Activated CD4-positive, alpha-beta T cell treated with anti-CD3 and anti-CD28 coated beads, Interleukin-2, amount 10 ng/mL, durations not matched to agents 7 days and 5 days (primary cell): ENCODE measurements around the gene FCN3. TPM values are rescaled to one million over a fixed set of nuclear protein-coding genes. Genes with fewer than 3 reads are reported as not detected.

Experiments used
- CTCF ChIA-PET: fragments of 350-600 bp; sonication (Branson Sonifier 250); formaldehyde crosslinking; loops from one replicate; lab custom pipeline; 2021; ENCODE audit warnings: antibody characterized with exemption; lab: Charles Lee
- POLR2A ChIA-PET: fragments of 350-600 bp; sonication (Branson Sonifier 250); formaldehyde crosslinking; loops from one replicate; lab custom pipeline; 2021; ENCODE audit warnings: antibody characterized with exemption; lab: Charles Lee
- DNase-seq: peaks from one replicate; pipeline ENCODE4 v3.0.0-alpha.2; 2020
- H3K27ac Mint-ChIP-seq: one replicate; pipeline ENCODE4 v1.8.0; 2021; ENCODE audit warnings: mild to moderate bottlenecking, moderate library complexity, mixed read lengths
- H3K27me3 Mint-ChIP-seq: one replicate; pipeline ENCODE4 v1.8.0; 2021; ENCODE audit warnings: mixed read lengths
- H3K36me3 Mint-ChIP-seq: one replicate; pipeline ENCODE4 v1.8.0; 2021; ENCODE audit warnings: low read depth, mixed read lengths
- H3K4me1 Mint-ChIP-seq: one replicate; pipeline ENCODE4 v1.8.0; 2021; ENCODE audit warnings: mixed read lengths
- H3K4me3 Mint-ChIP-seq: one replicate; pipeline ENCODE4 v1.8.0; 2021; ENCODE audit warnings: mild to moderate bottlenecking, moderate library complexity, mixed read lengths
- H3K9me3 Mint-ChIP-seq: one replicate; pipeline ENCODE4 v1.8.0; 2021; ENCODE audit warnings: mixed read lengths
- total RNA-seq, 2 experiments: library from RNA; stranded (reverse); gene quantifications; one replicate each; pipeline ENCODE4 v1.2.3, GENCODE V29; 2021

FCN3 gene
- total RNA-seq, 2 experiments from 2014 or later, result not detected

DNA sequence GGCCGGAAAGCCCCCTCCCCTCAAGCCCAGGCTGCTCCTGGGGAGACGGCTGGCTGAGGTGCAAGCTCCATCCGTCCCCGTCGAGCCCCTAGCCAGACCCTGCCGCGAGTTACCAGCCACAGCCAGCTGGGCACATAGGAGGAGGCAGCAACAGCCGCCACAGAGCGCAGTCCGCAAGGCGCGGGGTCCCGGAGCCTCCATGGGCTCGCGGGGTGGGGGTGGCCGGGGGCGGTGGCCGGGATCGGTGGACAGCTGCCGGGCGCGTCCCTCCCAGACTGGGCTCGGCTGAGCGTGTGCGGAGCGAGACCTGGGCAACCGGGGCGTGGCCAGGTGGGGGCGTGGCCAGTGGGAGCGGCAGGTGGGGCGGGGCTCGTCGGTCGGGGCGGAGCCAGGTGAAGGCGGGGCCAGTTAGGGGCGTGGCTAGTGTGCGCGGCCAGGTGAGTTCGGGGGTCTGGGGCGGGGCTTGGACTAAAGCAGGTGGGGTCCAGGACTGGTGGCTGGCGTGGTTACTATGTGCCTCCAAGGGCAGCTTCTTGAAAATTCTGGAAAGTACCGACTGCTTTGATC lies 8.5 kb upstream of the FCN3 start, which contains the start of gene CD164L2:
Gene CD164L2, minus strand, starts transcription at position 295 of the 567 bp plus-strand sequence. Its CDS starts 94 bp downstream, at position 201.
- Mint-ChIP-seq H3K27ac (peak within 1 kb of the TSS; percentile 64), H3K4me3 (no peak within 1 kb of the TSS), H3K36me3 (no peaks in the 10 kb centered on the region), H3K4me1 (no peaks in the 10 kb centered on the region), H3K9me3 (no peaks in the 10 kb centered on the region), H3K27me3 (peaks cover 9% of the 10 kb centered on the region)
- CTCF ChIA-PET, result interaction anchor here (0.5 to 2.4 kb wide), 9 partner anchors 11 to 884 kb away, joined by 3 to 8 read pairs (median 6); partner anchors contain the start of gene MAP3K6
- DNase-seq, result peak; percentile 39
- POLR2A ChIA-PET, result no interaction called here

DNA sequence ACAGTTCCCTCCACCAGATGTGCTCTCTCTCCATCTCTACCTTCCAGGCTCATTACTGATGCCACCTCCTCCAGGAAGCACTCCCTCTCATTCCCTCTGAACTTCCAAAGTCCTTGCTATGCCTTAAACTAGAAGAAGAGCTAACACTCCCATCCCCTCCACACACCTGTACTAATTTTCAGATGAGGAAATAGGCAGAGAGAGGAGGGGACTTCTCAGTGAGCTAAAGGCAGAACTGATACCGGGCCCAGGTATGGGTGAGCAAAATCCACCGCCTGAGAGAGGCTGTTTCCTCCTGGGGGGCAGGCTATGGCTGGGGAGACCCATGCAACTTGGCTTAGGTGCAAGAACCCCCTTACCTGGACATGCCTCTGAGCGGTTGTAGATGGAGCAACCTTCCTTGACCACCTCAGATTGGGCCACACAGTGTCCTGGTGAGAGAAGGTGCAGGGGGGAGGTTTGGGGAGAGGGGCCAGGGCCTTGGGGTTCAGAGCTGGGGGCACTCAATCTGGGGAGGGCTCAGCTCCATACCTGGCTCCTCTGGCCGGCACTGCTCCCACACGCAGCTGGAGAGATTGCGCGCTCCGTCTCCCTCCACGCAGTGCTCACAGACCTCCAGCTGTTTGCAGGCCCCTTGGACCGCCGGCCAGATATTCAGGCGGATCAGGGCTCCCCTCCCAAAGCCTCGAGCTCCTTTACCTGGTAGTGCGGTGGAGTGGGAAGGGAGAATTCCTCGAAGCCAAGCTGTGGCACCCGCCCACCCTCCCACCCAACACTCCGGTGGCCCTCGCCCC lies 7.5 kb upstream of the FCN3 start:
- Mint-ChIP-seq H3K36me3 (no peaks in the 10 kb centered on the region), H3K9me3 (no peaks in the 10 kb centered on the region), H3K4me1 (no peaks in the 10 kb centered on the region), H3K27ac (no peak overlapping the region), H3K4me3 (no peak overlapping the region), H3K27me3 (peaks cover 9% of the 10 kb centered on the region)
- DNase-seq, result no peak
- POLR2A ChIA-PET, result no interaction called here
- CTCF ChIA-PET, result interaction anchor here (0.5 to 2.4 kb wide), 9 partner anchors 10 to 349 kb away, joined by 3 to 8 read pairs (median 6); partner anchors contain the start of gene MAP3K6

DNA sequence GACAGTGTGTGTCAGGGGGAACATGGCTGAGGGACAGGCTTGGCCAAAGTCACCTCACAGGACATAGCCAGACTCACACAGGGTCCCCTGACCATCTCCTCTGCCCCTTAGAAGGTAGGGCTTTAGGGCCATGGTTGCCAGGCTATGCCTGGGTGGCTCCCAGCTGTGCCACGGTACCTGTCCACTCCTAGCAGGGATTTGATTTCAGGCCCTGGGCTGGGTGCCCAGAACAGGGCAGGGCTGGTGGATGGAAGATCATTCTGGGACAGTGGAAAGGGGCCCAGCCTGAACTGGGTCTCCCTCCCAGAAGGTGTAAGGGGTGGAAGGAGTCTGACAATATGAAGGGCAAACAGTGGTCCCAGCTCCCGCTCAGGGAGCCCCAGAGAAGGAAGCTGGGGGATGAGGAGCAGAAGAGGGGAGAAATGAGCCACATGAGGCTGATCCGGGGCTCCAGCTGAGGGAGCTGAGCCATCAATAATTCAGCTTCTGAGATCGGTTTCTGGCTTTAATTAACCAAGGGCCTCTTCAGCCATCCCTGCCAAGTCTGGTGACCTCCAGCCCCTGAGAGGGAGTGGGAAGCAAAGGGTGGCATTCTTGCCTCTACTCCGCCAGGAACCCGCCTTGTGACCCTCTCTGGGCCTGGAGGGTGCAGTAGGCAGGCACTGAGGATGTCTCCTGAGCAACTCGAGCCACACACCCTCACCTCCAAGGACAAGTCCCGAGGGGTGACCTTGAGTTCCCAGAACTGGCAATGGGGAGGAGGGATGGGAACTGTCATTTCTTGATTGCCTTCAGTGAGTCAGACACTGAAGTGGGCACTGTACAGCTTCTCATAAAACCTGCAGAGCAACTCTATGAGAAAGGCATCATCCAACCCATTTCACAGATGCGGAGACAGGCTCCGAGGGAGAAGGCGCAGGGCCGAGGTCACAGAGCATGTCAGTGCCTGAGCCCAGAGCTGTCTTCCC lies 6.4 kb upstream of the FCN3 start:
- POLR2A ChIA-PET, result no interaction called here
- H3K4me1 Mint-ChIP-seq, result no peaks in the 10 kb centered on the region
- H3K27me3 Mint-ChIP-seq, result peaks cover 4% of the 10 kb centered on the region
- H3K9me3 Mint-ChIP-seq, result no peaks in the 10 kb centered on the region
- no peak for DNase-seq
- no peak overlapping the region for H3K27ac Mint-ChIP-seq
- no peaks in the 10 kb centered on the region for H3K36me3 Mint-ChIP-seq
- H3K4me3 Mint-ChIP-seq, result no peak overlapping the region
- CTCF ChIA-PET, result interaction anchor here (1.8 to 2.4 kb wide), 5 partner anchors 14 to 85 kb away, joined by 5 to 8 read pairs (median 7); partner anchors contain the start of gene MAP3K6

DNA sequence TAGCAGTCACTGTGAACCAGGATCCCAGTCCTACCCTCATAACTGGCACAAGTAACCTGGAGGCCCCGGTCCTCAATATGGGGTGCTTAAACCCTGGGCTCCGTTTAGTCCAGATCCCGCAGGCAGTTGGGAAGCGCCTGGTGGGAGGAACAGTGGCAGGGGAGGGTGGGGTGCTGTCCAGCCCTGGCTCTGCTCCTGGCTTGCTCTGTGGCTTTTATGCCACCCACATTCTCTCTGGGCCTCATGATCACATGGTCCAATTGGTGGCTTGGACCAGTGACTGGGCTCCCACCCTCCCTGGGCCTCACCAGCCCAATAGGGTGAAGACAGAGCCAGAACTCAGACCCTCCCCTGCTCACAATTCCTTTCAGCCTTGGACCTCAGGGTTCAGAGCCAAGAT lies 5.6 kb upstream of the FCN3 start:
- H3K4me1 Mint-ChIP-seq, result no peaks in the 10 kb centered on the region
- POLR2A ChIA-PET, result no interaction called here

DNA sequence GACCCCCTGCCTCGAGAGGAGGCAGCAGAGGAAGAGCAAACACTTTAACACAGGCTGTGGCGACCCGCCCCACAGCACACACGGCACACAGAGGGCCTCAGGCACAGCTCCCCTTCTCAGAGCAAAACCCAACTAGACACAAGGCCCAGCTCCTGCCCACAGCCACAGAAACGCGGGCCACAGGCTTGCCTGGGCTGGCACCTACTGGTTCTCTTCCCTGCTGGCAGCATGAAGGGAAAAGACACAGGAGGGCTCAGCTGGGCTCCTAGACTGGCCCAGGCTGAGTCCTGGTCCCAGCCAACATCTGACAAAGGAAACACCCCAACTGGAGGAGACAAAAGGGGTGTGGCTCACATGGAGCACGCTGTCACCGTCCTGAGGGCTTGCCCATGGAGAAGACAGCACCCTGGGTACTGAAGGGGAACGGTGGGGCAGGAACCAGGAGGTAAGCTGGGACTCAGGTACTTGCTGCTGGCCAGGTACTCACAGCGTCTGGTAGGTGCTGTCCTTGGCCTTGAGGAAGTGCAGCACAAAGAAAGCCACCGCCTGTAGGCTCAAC lies 5.0 kb upstream of the FCN3 start:
- ChIA-PET POLR2A (no interaction called here), CTCF (interaction anchor here (0.7 to 2.1 kb wide), 3 partner anchors 8 to 22 kb away, joined by 3 to 5 read pairs (median 4); partner anchors contain the start of gene MAP3K6)
- DNase-seq, result no peak
- no peak overlapping the region for H3K27ac Mint-ChIP-seq
- H3K36me3 Mint-ChIP-seq, result no peaks in the 10 kb centered on the region
- no peaks in the 10 kb centered on the region for H3K9me3 Mint-ChIP-seq
- no peaks in the 10 kb centered on the region for H3K4me1 Mint-ChIP-seq
- H3K4me3 Mint-ChIP-seq, result no peak overlapping the region
- peaks cover 5% of the 10 kb centered on the region for H3K27me3 Mint-ChIP-seq

More for the DNA sequence above, 5.6 kb upstream of the FCN3 start:
- no peak overlapping the region for H3K4me3 Mint-ChIP-seq
- CTCF ChIA-PET, result interaction anchor here (2.1 kb wide), 1 partner anchor 23 kb away, joined by 5 read pairs; no protein-coding TSS in a partner anchor
- no peaks in the 10 kb centered on the region for H3K9me3 Mint-ChIP-seq
- no peak for DNase-seq
- peaks cover 5% of the 10 kb centered on the region for H3K27me3 Mint-ChIP-seq
- no peaks in the 10 kb centered on the region for H3K36me3 Mint-ChIP-seq
- no peak overlapping the region for H3K27ac Mint-ChIP-seq

DNA sequence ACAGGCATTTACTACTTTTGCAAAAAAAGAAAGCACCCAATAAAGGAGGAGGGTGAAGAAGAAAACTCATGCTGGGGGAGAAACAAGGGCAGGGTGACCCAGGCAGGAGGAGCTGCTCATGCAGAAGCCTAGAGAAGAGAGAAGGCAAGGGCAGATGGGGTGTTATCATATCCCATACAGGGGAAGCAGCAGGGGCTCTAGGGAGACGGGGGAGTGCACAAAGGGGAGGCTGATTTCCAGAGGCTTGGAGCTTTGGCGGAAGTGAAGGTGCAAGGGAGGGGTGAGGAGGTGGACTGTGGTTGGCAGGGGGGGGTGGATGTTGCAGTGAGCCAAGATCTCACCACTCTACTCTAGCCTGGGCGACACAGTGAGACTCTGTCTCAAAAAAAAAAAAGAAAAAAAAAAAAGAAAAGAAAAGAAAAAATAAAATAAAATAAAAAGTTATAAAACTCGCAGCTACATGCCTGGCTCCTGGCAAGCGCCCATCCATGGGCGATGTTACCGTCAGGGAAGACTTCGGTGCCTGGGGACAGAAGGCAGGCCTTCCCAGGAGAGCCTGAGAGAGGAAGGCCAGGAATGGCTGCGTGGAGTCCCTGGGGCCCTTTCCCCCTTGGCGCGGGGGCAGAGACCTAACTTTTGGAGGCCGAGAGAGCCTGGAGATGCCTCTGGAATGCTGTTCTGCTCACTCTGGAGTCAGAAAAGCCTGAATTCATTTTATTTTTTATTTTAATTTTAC lies 3.3 kb upstream of the FCN3 start:
- no peak overlapping the region for H3K27ac Mint-ChIP-seq

DNA sequence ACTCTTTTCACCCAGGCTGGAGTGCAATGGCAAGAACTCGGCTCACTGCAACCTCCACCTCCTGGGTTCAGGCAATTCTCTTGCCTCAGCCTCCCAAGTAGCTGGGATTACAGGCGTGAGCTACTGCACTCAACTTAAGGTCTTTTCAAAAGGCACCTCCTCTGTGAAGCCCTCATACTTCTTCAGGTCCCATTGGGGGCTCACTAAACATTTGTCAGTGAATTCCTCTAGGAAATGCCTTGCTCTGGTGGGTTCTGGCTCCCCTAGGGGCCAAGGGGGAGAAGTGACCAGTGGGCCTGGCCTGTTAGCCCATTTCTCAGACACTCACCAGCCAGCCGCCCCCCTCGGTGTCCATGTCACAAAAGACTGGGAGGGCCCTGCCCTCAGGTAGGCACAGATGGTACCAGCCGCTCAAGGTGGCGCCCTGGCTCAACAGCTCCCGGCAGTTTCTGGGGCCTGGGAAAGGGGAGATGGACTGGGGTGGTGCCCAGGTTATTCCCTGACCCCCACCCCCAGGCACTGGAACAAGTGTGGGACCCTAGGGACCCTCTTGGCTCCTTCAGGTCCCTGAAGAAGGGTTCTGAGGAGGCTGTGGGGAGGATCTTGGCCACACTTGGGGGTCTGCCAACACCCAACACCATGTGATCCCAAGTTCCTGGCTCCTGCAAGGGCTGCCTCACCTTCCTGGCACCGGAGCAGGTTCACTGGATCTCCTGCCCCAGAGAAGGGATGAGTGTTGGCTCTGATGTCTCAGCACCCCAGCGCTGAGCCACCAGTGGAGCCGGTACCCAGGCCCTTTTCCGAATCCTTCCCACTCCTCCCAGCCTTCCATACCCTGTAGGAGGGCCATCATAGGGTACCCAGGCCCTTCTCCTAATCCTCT lies 1.6 kb downstream of the FCN3 start:
- POLR2A ChIA-PET, result no interaction called here
- no peaks in the 10 kb centered on the region for H3K36me3 Mint-ChIP-seq
- peaks cover 2% of the 10 kb centered on the region for H3K27me3 Mint-ChIP-seq
- no peak overlapping the region for H3K4me3 Mint-ChIP-seq
- peaks cover 18% of the 10 kb centered on the region for H3K4me1 Mint-ChIP-seq
- peak overlapping the region; percentile 11 for H3K27ac Mint-ChIP-seq
- CTCF ChIA-PET, result interaction anchor here (1.1 to 2.3 kb wide), 3 partner anchors 10 to 41 kb away, joined by 3 to 6 read pairs (median 4); partner anchors contain the start of gene CD164L2
- DNase-seq, result no peak
- no peaks in the 10 kb centered on the region for H3K9me3 Mint-ChIP-seq

More for the DNA sequence above, 3.3 kb upstream of the FCN3 start:
- POLR2A ChIA-PET, result no interaction called here
- CTCF ChIA-PET, result interaction anchor here (0.6 to 1.9 kb wide), 6 partner anchors 10 to 78 kb away, joined by 3 to 5 read pairs (median 4); partner anchors contain the start of gene MAP3K6
- Mint-ChIP-seq H3K9me3 (no peaks in the 10 kb centered on the region), H3K36me3 (no peaks in the 10 kb centered on the region), H3K27me3 (peaks cover 5% of the 10 kb centered on the region), H3K4me1 (no peaks in the 10 kb centered on the region), H3K4me3 (no peak overlapping the region)
- no peak for DNase-seq

DNA sequence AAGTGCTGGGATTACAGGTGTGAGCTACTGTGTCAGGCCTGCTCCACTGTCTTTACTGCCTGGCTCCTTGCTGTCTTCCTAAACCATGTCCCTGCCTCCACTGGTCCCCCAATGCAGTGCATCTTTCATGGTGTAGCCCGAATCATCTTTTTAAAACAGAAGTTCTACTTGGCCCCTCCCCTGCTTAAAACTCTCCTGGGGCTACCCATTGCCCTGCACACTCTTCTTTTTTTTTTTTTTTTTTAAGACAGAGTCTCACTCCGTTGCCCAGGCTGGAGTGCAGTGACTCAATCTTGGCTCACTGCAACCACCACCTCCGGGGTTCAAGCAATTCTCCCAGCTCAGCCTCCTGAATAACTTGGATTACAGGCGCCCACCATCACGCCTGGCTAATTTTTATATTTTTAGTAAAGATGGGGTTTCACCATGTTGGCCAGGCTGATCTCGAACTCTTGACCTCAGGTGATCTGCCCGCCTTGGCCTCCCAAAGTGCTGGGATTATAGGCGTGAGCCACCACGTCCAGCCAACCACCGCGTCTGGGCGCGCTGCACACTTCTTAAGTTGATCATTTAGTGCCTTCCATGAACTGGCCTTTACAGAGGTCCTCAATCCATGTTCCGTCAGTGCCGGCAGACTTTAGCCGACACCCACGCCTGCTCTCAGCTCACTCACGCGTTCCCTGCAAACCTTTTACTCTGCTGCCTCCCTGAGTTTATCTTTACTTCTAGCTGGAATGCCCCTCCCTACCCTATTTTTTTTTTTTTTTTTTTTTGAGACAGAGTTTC lies 2.4 kb downstream of the FCN3 start:
- ChIA-PET POLR2A (no interaction called here), CTCF (interaction anchor here (1.1 to 2.3 kb wide), 4 partner anchors 10 to 40 kb away, joined by 3 to 6 read pairs (median 4); partner anchors contain the start of gene CD164L2)
- peaks cover 24% of the 10 kb centered on the region for H3K4me1 Mint-ChIP-seq
- DNase-seq, result no peak
- H3K9me3 Mint-ChIP-seq, result no peaks in the 10 kb centered on the region
- no peak overlapping the region for H3K4me3 Mint-ChIP-seq
- H3K27ac Mint-ChIP-seq, result no peak overlapping the region
- no peaks in the 10 kb centered on the region for H3K36me3 Mint-ChIP-seq
- peaks cover 2% of the 10 kb centered on the region for H3K27me3 Mint-ChIP-seq

DNA sequence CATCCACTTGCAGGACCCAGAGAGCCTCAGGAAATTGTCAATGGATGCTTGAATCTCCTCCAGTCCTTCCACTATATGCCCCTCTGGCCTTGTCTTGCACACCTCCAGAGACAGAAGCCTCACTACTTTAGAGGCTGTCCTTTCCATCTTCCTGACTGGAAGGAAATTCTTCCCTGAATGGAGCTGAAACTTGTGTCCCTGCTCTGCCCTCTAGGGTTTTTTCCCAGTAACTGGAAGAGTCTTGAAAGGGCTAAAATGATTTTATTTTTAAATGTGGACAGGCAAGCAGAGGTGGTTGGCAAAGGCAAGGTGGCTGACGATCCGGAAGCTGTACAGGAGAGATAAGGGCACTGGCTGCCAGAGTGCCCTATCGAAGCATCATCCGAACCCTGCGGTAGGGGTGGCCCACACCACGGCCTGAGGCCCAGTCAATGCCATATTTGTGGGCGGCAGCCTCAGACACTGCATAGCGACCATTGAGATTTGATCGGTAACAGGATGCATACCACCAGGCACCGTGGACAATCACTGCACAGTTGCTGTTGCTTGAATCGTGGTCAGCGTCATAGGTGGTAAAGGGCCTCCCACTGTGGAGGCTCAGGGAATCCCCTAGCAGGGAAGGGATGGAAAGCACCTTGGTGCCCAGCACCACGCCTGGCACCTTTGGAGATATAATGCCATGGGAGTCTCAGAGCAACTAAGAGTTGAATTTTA lies 5.6 kb downstream of the FCN3 start:
- H3K4me1 Mint-ChIP-seq, result peaks cover 44% of the 10 kb centered on the region
- CTCF ChIA-PET, result interaction anchor here (1.1 to 5.5 kb wide), 5 partner anchors 12 to 36 kb away, joined by 3 to 53 read pairs (median 4); no protein-coding TSS in a partner anchor
- no peaks in the 10 kb centered on the region for H3K9me3 Mint-ChIP-seq
- DNase-seq, result no peak
- POLR2A ChIA-PET, result interaction anchor here (0.6 kb wide), 1 partner anchor 36 kb away, joined by 3 read pairs; no protein-coding TSS in a partner anchor
- H3K36me3 Mint-ChIP-seq, result no peaks in the 10 kb centered on the region
- no peaks in the 10 kb centered on the region for H3K27me3 Mint-ChIP-seq
- no peak overlapping the region for H3K4me3 Mint-ChIP-seq
- H3K27ac Mint-ChIP-seq, result peak overlapping the region; percentile 75
